GM18867 (cell line): ENCODE measurements around the gene SP8.

ENCODE experiments used
- ATAC-seq: cut with Tn5 transposase; IDR thresholded peaks from one replicate; pipeline ENCODE4 v1.9.1; 2021; ENCODE audit warnings: mild to moderate bottlenecking, moderate library complexity; ENCODE audit not compliant: unreplicated experiment

SP8 gene

DNA sequence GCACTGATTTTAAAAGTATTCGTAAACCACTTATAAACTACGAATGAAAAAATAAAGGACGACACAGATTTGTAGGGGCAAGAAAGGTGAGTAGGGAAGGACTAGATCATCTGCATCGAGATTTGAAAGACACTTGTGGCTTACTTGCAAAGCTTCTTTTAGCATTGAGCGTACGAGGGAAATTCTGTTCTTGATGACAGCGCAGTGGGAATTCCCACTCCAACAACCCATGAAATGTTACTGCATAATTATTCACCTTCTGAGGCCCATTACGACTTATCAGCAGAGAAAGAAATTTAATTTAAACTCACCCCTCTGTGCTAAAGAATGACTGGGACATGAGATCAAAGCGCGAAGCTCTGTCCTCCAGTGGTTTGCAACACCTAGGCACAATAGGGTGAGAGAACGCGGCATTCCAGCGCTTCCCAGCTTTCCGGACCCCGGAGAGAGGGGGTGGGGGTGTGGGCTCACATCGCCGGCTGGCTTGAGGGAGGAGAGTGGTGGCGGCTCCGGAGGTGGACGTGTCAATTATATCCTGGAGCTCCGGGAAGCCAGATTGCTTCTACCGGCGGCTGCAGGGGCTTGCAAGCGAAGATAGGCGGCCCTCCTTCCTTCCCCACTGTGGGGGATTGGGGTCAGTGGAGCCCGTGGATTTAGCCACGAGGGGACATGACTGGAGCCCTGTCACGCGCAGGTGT is 10.3 kb downstream of the SP8 start:
- ATAC-seq = no peak

DNA sequence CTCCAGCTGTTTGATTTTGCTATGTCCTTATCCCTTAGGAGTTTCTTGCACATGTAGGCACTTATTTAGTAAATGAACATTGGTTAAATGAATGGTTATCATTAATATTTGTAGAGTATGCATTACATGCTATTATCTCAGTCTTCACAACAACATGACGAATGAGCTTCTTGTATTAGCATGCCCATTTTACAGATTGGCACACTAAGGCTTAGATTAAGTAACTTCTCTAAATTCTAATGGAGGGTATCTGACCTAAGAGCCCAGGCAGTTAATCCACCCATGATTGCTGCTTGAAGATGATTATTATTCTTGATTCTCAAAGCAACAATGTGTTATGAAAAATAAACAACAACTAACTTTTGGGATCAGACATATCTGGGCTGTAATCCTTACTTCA is 32.7 kb downstream of the SP8 start:
- ATAC-seq = no peak

GRCh38 chr7:20749906-20750305 is 36.8 kb downstream of the SP8 start:
- no peak for ATAC-seq

DNA sequence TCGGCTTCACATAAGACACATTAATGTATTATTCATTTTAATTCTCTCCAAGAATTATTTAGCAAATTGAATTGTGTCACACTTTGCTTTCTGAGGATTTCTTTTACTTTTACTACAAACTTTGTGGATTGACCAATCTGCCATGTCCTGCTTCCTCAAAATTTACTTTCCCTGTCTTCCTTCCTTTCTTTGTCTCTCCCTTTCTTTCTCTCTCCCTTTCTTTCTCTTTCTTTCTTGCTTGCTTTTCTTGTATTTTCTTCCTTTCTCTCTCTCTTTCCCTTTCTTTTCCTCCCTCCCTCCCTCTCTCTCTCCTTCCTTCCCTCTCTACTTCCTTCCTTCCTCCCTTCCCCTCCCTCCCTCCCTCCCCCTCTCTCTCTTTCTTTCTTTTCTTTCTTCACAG is 37.8 kb downstream of the SP8 start:
- ATAC-seq = no peak

GRCh38 chr7:20747001-20747400 is 39.7 kb downstream of the SP8 start:
- no peak for ATAC-seq

GRCh38 chr7:20745702-20746101 is 41.0 kb downstream of the SP8 start:
- ATAC-seq = no peak

DNA sequence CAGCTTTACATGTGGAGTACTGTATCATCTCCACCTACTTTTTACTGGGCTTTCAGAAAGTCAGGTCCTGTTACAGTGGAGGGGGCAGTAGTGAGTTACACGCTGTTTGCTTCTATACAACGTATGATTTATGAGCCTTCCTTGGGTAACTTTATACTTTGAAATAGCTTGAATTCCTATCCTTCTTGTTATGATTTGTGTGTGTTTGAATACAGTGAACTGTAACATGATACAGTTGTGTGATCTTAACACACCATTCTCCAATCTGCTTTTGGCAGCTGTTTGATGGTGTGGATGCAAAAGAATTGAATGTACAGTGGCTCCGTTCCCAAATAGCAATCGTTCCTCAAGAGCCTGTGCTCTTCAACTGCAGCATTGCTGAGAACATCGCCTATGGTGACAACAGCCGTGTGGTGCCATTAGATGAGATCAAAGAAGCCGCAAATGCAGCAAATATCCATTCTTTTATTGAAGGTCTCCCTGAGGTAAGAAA is 41.7 kb downstream of the SP8 start:
- ATAC-seq = no peak

DNA sequence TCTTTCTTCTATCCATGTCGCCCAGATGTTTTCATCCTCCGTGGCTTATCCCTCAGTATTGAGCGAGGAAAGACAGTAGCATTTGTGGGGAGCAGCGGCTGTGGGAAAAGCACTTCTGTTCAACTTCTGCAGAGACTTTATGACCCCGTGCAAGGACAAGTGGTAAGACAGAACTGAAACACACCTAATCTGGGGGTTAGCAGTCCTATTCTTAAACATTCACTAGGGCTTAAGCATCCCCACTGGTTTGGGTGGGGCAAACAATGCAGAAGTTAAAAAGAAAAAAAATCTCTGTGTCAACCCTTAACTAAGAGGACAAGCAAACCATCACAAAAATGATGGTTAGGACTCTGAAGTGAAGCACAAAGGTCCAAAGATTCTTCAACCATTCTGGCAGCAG is 43.8 kb downstream of the SP8 start:
- peak; percentile 52 for ATAC-seq

GRCh38 chr7:20741801-20742200 is 44.9 kb downstream of the SP8 start:
- no peak for ATAC-seq

- peak; percentile 17 for ATAC-seq
Measured at GRCh38 chr7:20738518-20739481, 47.9 kb downstream of the SP8 start.

- ATAC-seq = peak; percentile 78
Measured at GRCh38 chr7:20737840-20738448, 48.7 kb downstream of the SP8 start.

GRCh38 chr7:20735346-20736065 is 51.2 kb downstream of the SP8 start:
- no peak for ATAC-seq
